Esophagus squamous epithelium (tissue), 4 donors: ENCODE data around the gene BAD.

Experiments
- POLR2A ChIP-seq, 4 donors: fragments of 450-650 bp; IDR thresholded peaks; one replicate each; pipeline ENCODE4 v1.6.1; 2017; ENCODE audit warnings: antibody characterized with exemption in 4 of 4, mild to moderate bottlenecking in 4 of 4, moderate library complexity in 3 of 4
- TF ChIP-seq, protein P1 (sequence below), 6 experiments: fragments of 450-650 bp in 4 of 6; fragments of 200-600 bp in 2 of 6; sonication (generic) in 2 of 6; IDR thresholded peaks; one replicate each; pipeline ENCODE4 v1.5.1; 2016 to 2019; ENCODE audit warnings: antibody characterized with exemption in 6 of 6, mild to moderate bottlenecking in 4 of 6, moderate library complexity in 4 of 6

GRCh38 chr11:64267207-64267945, 17.1 kb downstream of the BAD start:
- TF ChIP-seq, protein P1, sequence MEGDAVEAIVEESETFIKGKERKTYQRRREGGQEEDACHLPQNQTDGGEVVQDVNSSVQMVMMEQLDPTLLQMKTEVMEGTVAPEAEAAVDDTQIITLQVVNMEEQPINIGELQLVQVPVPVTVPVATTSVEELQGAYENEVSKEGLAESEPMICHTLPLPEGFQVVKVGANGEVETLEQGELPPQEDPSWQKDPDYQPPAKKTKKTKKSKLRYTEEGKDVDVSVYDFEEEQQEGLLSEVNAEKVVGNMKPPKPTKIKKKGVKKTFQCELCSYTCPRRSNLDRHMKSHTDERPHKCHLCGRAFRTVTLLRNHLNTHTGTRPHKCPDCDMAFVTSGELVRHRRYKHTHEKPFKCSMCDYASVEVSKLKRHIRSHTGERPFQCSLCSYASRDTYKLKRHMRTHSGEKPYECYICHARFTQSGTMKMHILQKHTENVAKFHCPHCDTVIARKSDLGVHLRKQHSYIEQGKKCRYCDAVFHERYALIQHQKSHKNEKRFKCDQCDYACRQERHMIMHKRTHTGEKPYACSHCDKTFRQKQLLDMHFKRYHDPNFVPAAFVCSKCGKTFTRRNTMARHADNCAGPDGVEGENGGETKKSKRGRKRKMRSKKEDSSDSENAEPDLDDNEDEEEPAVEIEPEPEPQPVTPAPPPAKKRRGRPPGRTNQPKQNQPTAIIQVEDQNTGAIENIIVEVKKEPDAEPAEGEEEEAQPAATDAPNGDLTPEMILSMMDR (IDR thresholded peaks at IDR 0.05), result no peak
- TF ChIP-seq POLR2A (IDR thresholded peaks at IDR 0.05), result no peak
